ENCODE measurements around the gene R3HDML.
A peak's percentile ranks its signal among the peaks of the same experiment; 100 is the strongest.
"Not testable (repeated sequence)": the region's sequence is repeated elsewhere in the genome, so short reads cannot be mapped to it uniquely, and the experiment has no call there.

The R3HDML gene

DNA sequence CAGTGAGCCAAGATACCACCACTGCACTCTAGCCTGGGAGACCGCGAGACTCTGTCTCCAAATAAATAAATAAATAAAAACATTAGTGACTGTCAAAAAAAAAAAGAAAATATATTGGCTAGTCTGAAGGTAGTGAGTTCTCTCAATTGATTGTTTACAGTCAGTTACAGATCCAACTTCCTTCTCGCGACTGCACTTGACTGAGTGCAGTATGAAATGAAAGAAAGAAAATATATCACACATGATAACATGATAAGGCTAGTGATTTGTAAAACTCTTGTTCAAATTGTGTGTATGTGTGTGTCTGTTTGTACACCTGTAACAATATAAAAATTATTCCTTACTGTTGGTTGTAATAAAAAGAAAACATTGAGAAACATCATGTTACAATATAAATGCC lies 7.9 kb downstream of the R3HDML start:
- Histone ChIP-seq H2BK12ac (ENCODE audit: low read length) (no peak overlapping the region), H4K8ac (ENCODE audit: low read depth, low read length) (no peak overlapping the region), H2BK15ac (ENCODE audit: low read length) (no peak overlapping the region), H3K4ac (ENCODE audit: low read length) (no peak overlapping the region), H3K14ac (ENCODE audit: low read length) (no peak overlapping the region), H3K18ac (ENCODE audit: low read length) (no peak overlapping the region), H3K4me1 (ENCODE audit: control insufficient read depth in 2 of 2, insufficient read depth in 1 of 2, low read depth in 1 of 2, low read length in 2 of 2) (no peaks in the 10 kb centered on the region), H2BK120ac (ENCODE audit: low read depth, low read length) (no peak overlapping the region), H3K4me3 (ENCODE audit: low read length in 2 of 2) (no peak overlapping the region), H3K79me1 (ENCODE audit: low read depth, low read length) (no peaks in the 10 kb centered on the region), H3K36me3 (replicated peaks in 1 of 2; ENCODE audit: control insufficient read depth in 2 of 2, insufficient read depth in 2 of 2, low read length in 2 of 2) (no peaks in the 10 kb centered on the region), H2AK5ac (ENCODE audit: low read depth, low read length) (no peak overlapping the region), H3K27me3 (ENCODE audit: control insufficient read depth in 3 of 3, insufficient read depth in 3 of 3, low read depth in 1 of 3, low read length in 3 of 3) (no peaks in the 10 kb centered on the region), H3K9me3 (replicated peaks in 1 of 2; ENCODE audit: control insufficient read depth in 2 of 2, insufficient read depth in 1 of 2, low read depth in 1 of 2, low read length in 2 of 2) (no peaks in the 10 kb centered on the region), H4K91ac (ENCODE audit: low read depth, low read length, poor library complexity) (no peak overlapping the region), H3K4me2 (ENCODE audit: insufficient read depth, low read length, poor library complexity, severe bottlenecking) (no peak overlapping the region), H2BK5ac (ENCODE audit: low read length) (no peak overlapping the region), H3K23ac (ENCODE audit: low read depth, low read length, poor library complexity) (no peak overlapping the region), H3K27ac (replicated peaks; ENCODE audit: low read length) (no peak overlapping the region), H2AFZ (ENCODE audit: low read length) (no peak overlapping the region), H3K9ac (ENCODE audit: low read depth, low read length, poor library complexity) (no peak overlapping the region)
- DNase-seq (ENCODE audit: low spot score) = no peak
- no CpG with 5 or more reads among the region's 4 CpGs for WGBS, 2 donors (ENCODE audit: extremely low coverage in 2 of 2, insufficient read length in 2 of 2, insufficient replicate concordance in 1 of 2)

DNA sequence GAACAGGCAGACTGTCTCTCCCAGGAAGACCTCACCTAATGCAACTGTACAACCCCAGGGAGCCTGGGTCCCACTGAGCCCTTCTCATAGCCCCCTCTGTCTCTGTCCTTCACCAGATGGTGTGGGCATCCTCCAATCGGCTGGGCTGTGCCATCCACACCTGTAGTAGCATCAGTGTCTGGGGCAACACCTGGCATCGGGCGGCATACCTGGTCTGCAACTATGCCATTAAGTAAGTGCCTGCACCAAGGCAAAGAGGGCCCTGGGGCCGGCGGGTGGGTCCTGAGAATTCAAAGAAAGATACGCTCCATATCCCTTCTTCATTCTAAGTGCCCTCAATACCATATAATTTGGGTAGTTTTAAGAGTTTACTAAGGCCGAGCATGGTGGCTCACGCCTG lies 8.3 kb downstream of the R3HDML start:
- no peak overlapping the region for H3K4me2 ChIP-seq (ENCODE audit: insufficient read depth, low read length, poor library complexity, severe bottlenecking)
- H2BK120ac ChIP-seq (ENCODE audit: low read depth, low read length) = no peak overlapping the region
- H4K91ac ChIP-seq (ENCODE audit: low read depth, low read length, poor library complexity) = no peak overlapping the region
- no peak overlapping the region for H3K23ac ChIP-seq (ENCODE audit: low read depth, low read length, poor library complexity)
- H4K8ac ChIP-seq (ENCODE audit: low read depth, low read length) = no peak overlapping the region
- H3K27ac ChIP-seq (replicated peaks; ENCODE audit: low read length) = no peak overlapping the region
- no peak overlapping the region for H2AK5ac ChIP-seq (ENCODE audit: low read depth, low read length)
- no peak overlapping the region for H3K4ac ChIP-seq (ENCODE audit: low read length)
- H3K18ac ChIP-seq (ENCODE audit: low read length) = peak overlapping the region; percentile 44
- no peak overlapping the region for H3K14ac ChIP-seq (ENCODE audit: low read length)
- H2BK5ac ChIP-seq (ENCODE audit: low read length) = no peak overlapping the region
- H3K9me3 ChIP-seq (replicated peaks in 1 of 2; ENCODE audit: control insufficient read depth in 2 of 2, insufficient read depth in 1 of 2, low read depth in 1 of 2, low read length in 2 of 2) = no peaks in the 10 kb centered on the region
- H2BK12ac ChIP-seq (ENCODE audit: low read length) = no peak overlapping the region
- no peak overlapping the region for H2AFZ ChIP-seq (ENCODE audit: low read length)
- no peak overlapping the region for H3K9ac ChIP-seq (ENCODE audit: low read depth, low read length, poor library complexity)
- H2BK15ac ChIP-seq (ENCODE audit: low read length) = no peak overlapping the region
- no peak for DNase-seq (ENCODE audit: low spot score)
- H3K36me3 ChIP-seq (replicated peaks in 1 of 2; ENCODE audit: control insufficient read depth in 2 of 2, insufficient read depth in 2 of 2, low read length in 2 of 2) = no peaks in the 10 kb centered on the region
- no peaks in the 10 kb centered on the region for H3K4me1 ChIP-seq (ENCODE audit: control insufficient read depth in 2 of 2, insufficient read depth in 1 of 2, low read depth in 1 of 2, low read length in 2 of 2)
- no peak overlapping the region for H3K4me3 ChIP-seq (ENCODE audit: low read length in 2 of 2)
- WGBS, 2 donors (ENCODE audit: extremely low coverage in 2 of 2, insufficient read length in 2 of 2, insufficient replicate concordance in 1 of 2) = no CpG with 5 or more reads among the region's 8 CpGs
- no peaks in the 10 kb centered on the region for H3K27me3 ChIP-seq (ENCODE audit: control insufficient read depth in 3 of 3, insufficient read depth in 3 of 3, low read depth in 1 of 3, low read length in 3 of 3)
- no peaks in the 10 kb centered on the region for H3K79me1 ChIP-seq (ENCODE audit: low read depth, low read length)

DNA sequence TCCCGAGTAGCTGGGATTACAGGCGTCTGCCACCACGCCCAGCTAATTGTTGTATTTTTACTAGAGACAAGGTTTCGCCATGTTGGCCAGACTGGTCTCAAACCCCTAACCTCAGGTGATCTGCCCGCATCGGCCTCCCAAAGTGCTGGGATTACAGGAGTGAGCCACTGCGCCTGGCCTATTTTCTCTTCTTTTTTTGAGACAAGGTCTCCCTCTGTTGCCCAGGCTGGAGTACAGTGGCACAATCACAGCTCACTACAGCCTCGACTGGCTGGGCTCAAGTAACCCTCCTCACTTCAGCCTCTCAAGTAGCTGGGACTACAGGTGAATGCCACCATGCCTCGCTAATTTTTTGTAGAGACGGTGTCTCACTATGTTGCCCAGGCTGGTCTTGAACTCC lies 9.1 kb downstream of the R3HDML start:
- DNase-seq (ENCODE audit: low spot score); H3K4me1 ChIP-seq (ENCODE audit: control insufficient read depth in 2 of 2, insufficient read depth in 1 of 2, low read depth in 1 of 2, low read length in 2 of 2); H4K8ac ChIP-seq (ENCODE audit: low read depth, low read length); H2BK15ac ChIP-seq (ENCODE audit: low read length); H3K9ac ChIP-seq (ENCODE audit: low read depth, low read length, poor library complexity); H3K36me3 ChIP-seq (replicated peaks in 1 of 2; ENCODE audit: control insufficient read depth in 2 of 2, insufficient read depth in 2 of 2, low read length in 2 of 2); H3K4me3 ChIP-seq (ENCODE audit: low read length in 2 of 2); H3K18ac ChIP-seq (ENCODE audit: low read length); H3K9me3 ChIP-seq (replicated peaks in 1 of 2; ENCODE audit: control insufficient read depth in 2 of 2, insufficient read depth in 1 of 2, low read depth in 1 of 2, low read length in 2 of 2); H4K91ac ChIP-seq (ENCODE audit: low read depth, low read length, poor library complexity); H2AFZ ChIP-seq (ENCODE audit: low read length); H3K27ac ChIP-seq (replicated peaks; ENCODE audit: low read length); H3K4ac ChIP-seq (ENCODE audit: low read length); H2BK5ac ChIP-seq (ENCODE audit: low read length); H2AK5ac ChIP-seq (ENCODE audit: low read depth, low read length); H3K79me1 ChIP-seq (ENCODE audit: low read depth, low read length); H3K14ac ChIP-seq (ENCODE audit: low read length); H3K4me2 ChIP-seq (ENCODE audit: insufficient read depth, low read length, poor library complexity, severe bottlenecking); H3K27me3 ChIP-seq (ENCODE audit: control insufficient read depth in 3 of 3, insufficient read depth in 3 of 3, low read depth in 1 of 3, low read length in 3 of 3); H2BK12ac ChIP-seq (ENCODE audit: low read length); H3K23ac ChIP-seq (ENCODE audit: low read depth, low read length, poor library complexity); H2BK120ac ChIP-seq (ENCODE audit: low read depth, low read length): not testable (repeated sequence)
- WGBS, 2 donors (ENCODE audit: extremely low coverage in 2 of 2, insufficient read length in 2 of 2, insufficient replicate concordance in 1 of 2) = no CpG with 5 or more reads among the region's 10 CpGs

DNA sequence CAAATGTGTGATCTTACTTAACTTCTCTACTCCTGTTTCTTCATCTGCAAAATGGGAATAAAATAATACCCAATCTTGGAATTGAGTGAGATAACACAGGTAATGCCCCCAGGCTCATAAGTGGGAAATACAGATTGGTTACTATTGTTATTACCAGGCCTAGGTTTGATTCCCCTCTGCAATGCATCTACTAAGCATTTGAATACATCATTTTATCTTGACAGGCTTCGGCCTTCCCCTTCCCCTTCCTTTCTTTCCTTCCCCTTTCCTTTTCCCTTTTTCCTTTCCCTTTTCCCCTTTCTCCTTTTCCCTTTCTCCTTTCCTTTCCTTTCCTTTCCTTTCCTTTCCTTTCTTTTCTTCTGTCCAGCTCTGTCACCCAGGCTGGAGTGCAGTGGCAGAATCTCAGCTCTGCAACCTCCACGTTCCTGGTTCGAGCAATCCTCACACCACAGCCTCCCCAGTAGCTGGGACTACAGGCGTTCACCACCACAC lies 11.4 kb downstream of the R3HDML start:
- DNase-seq (ENCODE audit: low spot score) = no peak

More for the DNA sequence above, 11.4 kb downstream of the R3HDML start:
- no peak overlapping the region for H4K91ac ChIP-seq (ENCODE audit: low read depth, low read length, poor library complexity)
- H2BK5ac ChIP-seq (ENCODE audit: low read length) = no peak overlapping the region
- H3K79me1 ChIP-seq (ENCODE audit: low read depth, low read length) = no peaks in the 10 kb centered on the region
- no peaks in the 10 kb centered on the region for H3K9me3 ChIP-seq (replicated peaks in 1 of 2; ENCODE audit: control insufficient read depth in 2 of 2, insufficient read depth in 1 of 2, low read depth in 1 of 2, low read length in 2 of 2)
- no CpG with 5 or more reads among the region's 4 CpGs for WGBS, 2 donors (ENCODE audit: extremely low coverage in 2 of 2, insufficient read length in 2 of 2, insufficient replicate concordance in 1 of 2)
- H2AFZ ChIP-seq (ENCODE audit: low read length) = no peak overlapping the region
- no peak overlapping the region for H2BK120ac ChIP-seq (ENCODE audit: low read depth, low read length)
- H3K14ac ChIP-seq (ENCODE audit: low read length) = no peak overlapping the region
- no peak overlapping the region for H3K9ac ChIP-seq (ENCODE audit: low read depth, low read length, poor library complexity)
- no peak overlapping the region for H3K27ac ChIP-seq (replicated peaks; ENCODE audit: low read length)
- no peak overlapping the region for H3K4me3 ChIP-seq (ENCODE audit: low read length in 2 of 2)
- H3K36me3 ChIP-seq (replicated peaks in 1 of 2; ENCODE audit: control insufficient read depth in 2 of 2, insufficient read depth in 2 of 2, low read length in 2 of 2) = no peaks in the 10 kb centered on the region
- H4K8ac ChIP-seq (ENCODE audit: low read depth, low read length) = no peak overlapping the region
- H3K18ac ChIP-seq (ENCODE audit: low read length) = no peak overlapping the region
- H2BK15ac ChIP-seq (ENCODE audit: low read length) = no peak overlapping the region
- H3K27me3 ChIP-seq (ENCODE audit: control insufficient read depth in 3 of 3, insufficient read depth in 3 of 3, low read depth in 1 of 3, low read length in 3 of 3) = no peaks in the 10 kb centered on the region
- H3K4ac ChIP-seq (ENCODE audit: low read length) = no peak overlapping the region
- H3K4me1 ChIP-seq (ENCODE audit: control insufficient read depth in 2 of 2, insufficient read depth in 1 of 2, low read depth in 1 of 2, low read length in 2 of 2) = peaks cover 2 to 7% of the 10 kb centered on the region in 2 donors
- no peak overlapping the region for H2BK12ac ChIP-seq (ENCODE audit: low read length)
- no peak overlapping the region for H3K4me2 ChIP-seq (ENCODE audit: insufficient read depth, low read length, poor library complexity, severe bottlenecking)
- no peak overlapping the region for H2AK5ac ChIP-seq (ENCODE audit: low read depth, low read length)
- H3K23ac ChIP-seq (ENCODE audit: low read depth, low read length, poor library complexity) = no peak overlapping the region

Measured in neuronal stem cell (in vitro differentiated cells).